Stimulated activated CD4-positive, alpha-beta T cell treated with anti-CD3 and anti-CD28 coated beads, Interleukin-15, amount 100 ng/mL, for 1 hour (primary cell): ENCODE measurements around the gene TAF10.
A peak's percentile ranks its signal among the peaks of the same experiment; 100 is the strongest.

Experiments
- DNase-seq, 2 donors: peaks; one replicate each; pipeline ENCODE4 v3.0.0-alpha.2; 2020; ENCODE audit warnings: low read depth in 1 of 2, low spot score in 1 of 2

TAF10 gene

GRCh38 chr11:6612213-6613041 is at the start of gene TAF10:
TSS of gene TAF10 (minus strand) at chr11:6612216. CDS start at chr11:6612189, 27 bp downstream.
- peak; percentile 86 to 94 for DNase-seq

- no peak for DNase-seq
Measured at GRCh38 chr11:6660712-6661111, 48.7 kb upstream of the TAF10 start.

GRCh38 chr11:6658647-6659046 is 46.6 kb upstream of the TAF10 start:
- DNase-seq, result no peak

- no peak for DNase-seq
Measured at GRCh38 chr11:6657346-6657745, 45.3 kb upstream of the TAF10 start.

- no peak for DNase-seq
Measured at GRCh38 chr11:6656936-6657335, 44.9 kb upstream of the TAF10 start.

GRCh38 chr11:6656584-6656915 is 44.5 kb upstream of the TAF10 start:
- DNase-seq, result no peak

- DNase-seq, result no peak
Measured at GRCh38 chr11:6655790-6656583, 44.0 kb upstream of the TAF10 start, which contains the start of gene DCHS1. TSS of gene DCHS1 (minus strand) at chr11:6655809. CDS start at chr11:6641613, 14,196 bp downstream.

GRCh38 chr11:6655020-6655789 is 43.2 kb upstream of the TAF10 start:
- DNase-seq, result no peak

GRCh38 chr11:6654281-6655019 is 42.4 kb upstream of the TAF10 start:
- DNase-seq, result no peak

- DNase-seq, result no peak
Measured at GRCh38 chr11:6653656-6654055, 41.6 kb upstream of the TAF10 start.

GRCh38 chr11:6653097-6653496 is 41.1 kb upstream of the TAF10 start:
- DNase-seq, result no peak

GRCh38 chr11:6652182-6652581 is 40.2 kb upstream of the TAF10 start:
- DNase-seq, result no peak

- DNase-seq, result no peak
Measured at GRCh38 chr11:6650980-6651379, 39.0 kb upstream of the TAF10 start.

GRCh38 chr11:6650104-6650503 is 38.1 kb upstream of the TAF10 start:
- DNase-seq, result no peak

- no peak for DNase-seq
Measured at GRCh38 chr11:6648501-6648900, 36.5 kb upstream of the TAF10 start.

- DNase-seq, result no peak
Measured at GRCh38 chr11:6647836-6648235, 35.8 kb upstream of the TAF10 start.

GRCh38 chr11:6646918-6647679 is 35.1 kb upstream of the TAF10 start:
- DNase-seq, result no peak

GRCh38 chr11:6646576-6646917 is 34.5 kb upstream of the TAF10 start:
- DNase-seq, result no peak

- DNase-seq, result no peak
Measured at GRCh38 chr11:6646071-6646470, 34.1 kb upstream of the TAF10 start.

- DNase-seq, result no peak
Measured at GRCh38 chr11:6642957-6643356, 30.9 kb upstream of the TAF10 start.
